ENCODE results near the gene TRIM26.

The TRIM26 gene

DNA sequence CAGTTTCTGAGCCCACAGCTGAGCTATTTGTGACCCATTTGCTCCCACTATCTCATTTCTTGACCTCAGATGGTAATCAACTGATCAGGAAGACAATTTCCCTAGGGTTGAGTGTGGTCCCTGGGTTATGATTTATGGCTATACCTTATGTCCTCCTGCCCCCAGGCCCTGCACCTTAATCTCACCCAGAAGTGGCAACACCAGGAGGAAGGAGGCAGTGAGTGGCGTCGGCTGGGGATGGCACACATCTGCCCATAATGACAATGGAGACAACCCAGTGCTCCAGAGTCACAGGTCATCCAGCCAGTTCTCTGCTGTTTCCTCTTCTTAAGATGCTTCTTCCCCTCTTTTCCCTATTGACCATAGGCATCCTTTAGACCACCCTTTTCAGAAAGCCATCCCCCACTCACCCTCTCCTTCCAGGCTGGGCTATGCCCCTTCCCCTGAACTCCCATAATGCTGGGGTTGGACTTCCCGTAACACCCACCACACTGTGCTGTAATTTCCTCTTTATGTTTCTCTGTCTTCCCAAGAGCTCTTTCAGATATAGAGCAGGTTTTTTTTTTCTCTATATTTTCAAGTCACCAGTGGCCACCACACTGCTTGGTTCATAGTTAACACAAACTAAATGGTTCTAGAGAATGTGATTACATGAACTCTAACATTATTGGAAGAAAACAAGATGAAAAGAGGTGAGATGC is 60.1 kb downstream of the TRIM26 start:
- H3K36me3 ChIP-seq (ENCODE audit: insufficient read depth), result no peaks in the 10 kb centered on the region
- TF ChIP-seq, protein P1, sequence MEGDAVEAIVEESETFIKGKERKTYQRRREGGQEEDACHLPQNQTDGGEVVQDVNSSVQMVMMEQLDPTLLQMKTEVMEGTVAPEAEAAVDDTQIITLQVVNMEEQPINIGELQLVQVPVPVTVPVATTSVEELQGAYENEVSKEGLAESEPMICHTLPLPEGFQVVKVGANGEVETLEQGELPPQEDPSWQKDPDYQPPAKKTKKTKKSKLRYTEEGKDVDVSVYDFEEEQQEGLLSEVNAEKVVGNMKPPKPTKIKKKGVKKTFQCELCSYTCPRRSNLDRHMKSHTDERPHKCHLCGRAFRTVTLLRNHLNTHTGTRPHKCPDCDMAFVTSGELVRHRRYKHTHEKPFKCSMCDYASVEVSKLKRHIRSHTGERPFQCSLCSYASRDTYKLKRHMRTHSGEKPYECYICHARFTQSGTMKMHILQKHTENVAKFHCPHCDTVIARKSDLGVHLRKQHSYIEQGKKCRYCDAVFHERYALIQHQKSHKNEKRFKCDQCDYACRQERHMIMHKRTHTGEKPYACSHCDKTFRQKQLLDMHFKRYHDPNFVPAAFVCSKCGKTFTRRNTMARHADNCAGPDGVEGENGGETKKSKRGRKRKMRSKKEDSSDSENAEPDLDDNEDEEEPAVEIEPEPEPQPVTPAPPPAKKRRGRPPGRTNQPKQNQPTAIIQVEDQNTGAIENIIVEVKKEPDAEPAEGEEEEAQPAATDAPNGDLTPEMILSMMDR (conservative IDR thresholded peaks at IDR 0.05; ENCODE audit: low read depth, low read length), result no peak
- H3K27ac ChIP-seq, result no peak overlapping the region
- no peaks in the 10 kb centered on the region for H3K79me2 ChIP-seq (ENCODE audit: insufficient read depth, low read depth)
- H2AFZ ChIP-seq (ENCODE audit: low read depth), result no peak overlapping the region
- no peak overlapping the region for H3K4me3 ChIP-seq (IDR thresholded peaks at IDR 0.05; ENCODE audit: insufficient read depth, low read depth, low read length)
- peaks cover 4% of the 10 kb centered on the region for H3K4me1 ChIP-seq (ENCODE audit: low read depth, poor library complexity, severe bottlenecking)
- H3K27me3 ChIP-seq (ENCODE audit: insufficient read depth, low read depth), result no peaks in the 10 kb centered on the region
- no peak overlapping the region for H3K4me2 ChIP-seq
- no peak overlapping the region for H3K9ac ChIP-seq
- H4K20me1 ChIP-seq (ENCODE audit: insufficient read depth), result no peaks in the 10 kb centered on the region

DNA sequence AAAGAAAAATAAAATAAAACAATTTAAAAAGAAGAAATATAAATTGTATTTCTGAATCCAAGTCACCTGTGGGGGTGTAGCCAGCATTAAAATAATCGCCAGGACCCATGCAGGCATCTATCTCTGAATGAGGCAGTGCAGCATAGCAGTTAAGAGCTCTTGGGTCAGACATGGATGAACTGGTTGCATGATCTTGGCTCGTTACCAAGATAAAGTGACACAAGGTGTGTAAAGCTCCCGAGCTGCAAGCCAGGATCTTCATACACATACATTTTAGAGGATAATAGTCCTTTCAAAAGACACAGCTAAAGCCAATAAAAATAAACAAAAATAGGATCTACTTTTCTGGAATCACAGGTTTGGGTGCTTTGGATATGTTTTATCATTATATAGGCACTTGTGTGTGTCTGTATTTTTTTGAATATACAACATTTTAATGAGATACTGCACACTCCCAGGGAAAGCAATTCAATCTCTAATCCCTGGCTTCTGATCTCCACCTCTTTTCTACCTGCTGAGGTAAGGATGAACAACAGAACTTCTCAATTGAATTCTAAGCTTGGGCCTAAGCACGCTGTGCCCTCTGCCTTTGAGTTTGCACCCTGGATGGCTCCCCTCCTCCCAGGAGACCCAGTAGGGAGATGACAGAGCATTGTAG is 61.1 kb downstream of the TRIM26 start:
- H3K27ac ChIP-seq, result no peak overlapping the region
- H3K79me2 ChIP-seq (ENCODE audit: insufficient read depth, low read depth), result no peaks in the 10 kb centered on the region
- no peak overlapping the region for H2AFZ ChIP-seq (ENCODE audit: low read depth)
- H3K36me3 ChIP-seq (ENCODE audit: insufficient read depth), result no peaks in the 10 kb centered on the region
- H3K27me3 ChIP-seq (ENCODE audit: insufficient read depth, low read depth), result no peaks in the 10 kb centered on the region
- H4K20me1 ChIP-seq (ENCODE audit: insufficient read depth), result no peaks in the 10 kb centered on the region
- peaks cover 13% of the 10 kb centered on the region for H3K4me1 ChIP-seq (ENCODE audit: low read depth, poor library complexity, severe bottlenecking)
- TF ChIP-seq, protein P1 (conservative IDR thresholded peaks at IDR 0.05; ENCODE audit: low read depth, low read length), result no peak
- no peak overlapping the region for H3K4me2 ChIP-seq
- H3K9ac ChIP-seq, result no peak overlapping the region
- H3K4me3 ChIP-seq (IDR thresholded peaks at IDR 0.05; ENCODE audit: insufficient read depth, low read depth, low read length), result no peak overlapping the region

DNA sequence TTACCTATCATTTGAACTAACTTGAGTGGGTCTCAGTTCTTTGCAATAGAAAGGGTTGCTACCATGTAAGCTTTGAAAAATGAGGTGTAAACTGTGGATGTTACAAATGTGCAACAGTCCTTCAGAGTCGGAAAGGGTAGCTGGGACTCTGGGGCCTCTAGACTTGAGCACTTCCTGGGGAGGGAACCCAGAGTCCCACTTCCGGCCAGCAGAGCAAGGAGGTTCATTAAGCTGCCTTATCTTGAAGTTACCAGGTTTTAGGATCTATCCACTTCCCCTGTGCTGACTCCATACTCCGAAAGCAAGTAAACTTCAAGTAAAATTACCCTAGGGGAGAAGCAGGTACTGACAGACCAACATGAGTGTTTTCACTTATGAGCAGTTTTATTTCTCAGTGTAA is 61.6 kb downstream of the TRIM26 start:
- no peaks in the 10 kb centered on the region for H3K79me2 ChIP-seq (ENCODE audit: insufficient read depth, low read depth)
- no peak overlapping the region for H3K9ac ChIP-seq
- no peak overlapping the region for H3K4me2 ChIP-seq
- no peak overlapping the region for H2AFZ ChIP-seq (ENCODE audit: low read depth)
- TF ChIP-seq, protein P1 (conservative IDR thresholded peaks at IDR 0.05; ENCODE audit: low read depth, low read length), result no peak
- no peaks in the 10 kb centered on the region for H4K20me1 ChIP-seq (ENCODE audit: insufficient read depth)
- H3K27me3 ChIP-seq (ENCODE audit: insufficient read depth, low read depth), result no peaks in the 10 kb centered on the region
- H3K36me3 ChIP-seq (ENCODE audit: insufficient read depth), result no peaks in the 10 kb centered on the region
- peaks cover 16% of the 10 kb centered on the region for H3K4me1 ChIP-seq (ENCODE audit: low read depth, poor library complexity, severe bottlenecking)
- no peak overlapping the region for H3K4me3 ChIP-seq (IDR thresholded peaks at IDR 0.05; ENCODE audit: insufficient read depth, low read depth, low read length)
- H3K27ac ChIP-seq, result no peak overlapping the region

DNA sequence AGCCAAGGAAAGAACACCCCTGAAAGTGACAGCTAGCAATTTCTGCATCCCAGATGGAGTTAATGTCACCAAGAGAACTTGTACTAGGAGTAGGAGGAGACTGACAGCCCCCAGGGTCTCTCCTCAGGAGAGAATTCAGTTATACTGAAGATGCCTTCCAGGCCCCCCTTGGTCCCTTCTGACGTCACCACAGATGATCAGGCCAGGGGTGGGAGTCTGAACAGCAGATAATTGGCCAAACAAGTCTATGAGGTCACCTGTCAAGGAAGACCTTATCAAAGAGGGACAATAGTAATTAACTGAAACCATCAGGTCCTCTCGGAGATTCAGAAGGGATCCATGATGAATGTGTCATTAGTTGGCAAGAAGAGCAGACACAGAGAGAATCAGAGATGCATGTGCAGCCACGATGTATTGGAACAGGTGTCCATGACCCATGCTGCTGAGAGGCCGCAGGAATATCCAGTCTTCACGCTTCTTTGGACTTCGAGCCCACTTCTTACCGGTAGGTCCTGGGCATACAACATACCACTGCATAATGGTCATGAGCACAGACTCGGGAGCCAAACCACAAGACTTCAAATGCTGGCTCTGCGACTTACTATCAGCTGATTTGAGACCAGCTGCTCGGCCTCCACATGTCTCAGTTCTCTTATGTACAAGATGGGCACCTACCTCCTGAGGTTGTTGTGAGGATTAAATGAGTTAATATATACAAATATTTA is 62.4 kb downstream of the TRIM26 start:
- Histone ChIP-seq H3K4me2 (no peak overlapping the region), H2AFZ (ENCODE audit: low read depth) (no peak overlapping the region), H3K79me2 (ENCODE audit: insufficient read depth, low read depth) (no peaks in the 10 kb centered on the region), H3K4me3 (IDR thresholded peaks at IDR 0.05; ENCODE audit: insufficient read depth, low read depth, low read length) (no peak overlapping the region), H3K27ac (no peak overlapping the region), H3K9ac (no peak overlapping the region), H3K27me3 (ENCODE audit: insufficient read depth, low read depth) (no peaks in the 10 kb centered on the region), H4K20me1 (ENCODE audit: insufficient read depth) (no peaks in the 10 kb centered on the region), H3K4me1 (ENCODE audit: low read depth, poor library complexity, severe bottlenecking) (peaks cover 19% of the 10 kb centered on the region), H3K36me3 (ENCODE audit: insufficient read depth) (no peaks in the 10 kb centered on the region)
- TF ChIP-seq, protein P1 (conservative IDR thresholded peaks at IDR 0.05; ENCODE audit: low read depth, low read length), result no peak

Data from KMS-11 (cell line).